ENCODE measurements around the gene CCND2.

CCND2 gene

DNA sequence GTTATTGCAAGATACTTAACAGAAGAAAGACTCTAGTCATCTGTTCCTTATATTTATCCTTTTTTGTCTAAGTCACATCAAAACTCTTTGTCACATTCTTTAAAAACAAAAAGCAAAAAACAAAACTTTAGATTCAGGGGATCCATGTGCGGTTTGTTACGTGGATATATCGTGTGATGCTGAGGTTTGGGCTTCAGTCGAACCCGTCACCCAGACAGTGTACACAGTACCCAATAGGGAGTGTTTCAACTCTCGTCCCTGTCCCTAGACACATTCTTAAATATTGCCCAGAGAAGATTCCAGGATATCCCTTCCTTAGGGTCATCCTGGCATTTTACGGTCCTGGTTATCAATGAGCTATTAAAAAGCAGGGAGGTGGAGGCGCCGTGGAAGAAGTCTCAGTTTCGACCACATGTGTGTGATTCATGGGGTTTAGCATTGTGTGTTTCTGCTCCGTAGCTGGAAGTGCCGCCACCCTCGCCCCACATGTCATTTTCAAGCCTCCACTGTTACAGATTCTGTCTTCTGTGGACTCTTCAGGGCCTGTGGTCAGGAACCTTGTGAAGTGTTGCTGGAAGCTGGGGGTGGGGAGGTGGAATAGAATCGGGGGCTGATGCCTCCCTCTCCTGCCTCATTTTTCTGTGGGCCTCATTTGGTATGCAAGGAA lies 19.9 kb downstream of the CCND2 start:
- peak; percentile 70 for DNase-seq

DNA sequence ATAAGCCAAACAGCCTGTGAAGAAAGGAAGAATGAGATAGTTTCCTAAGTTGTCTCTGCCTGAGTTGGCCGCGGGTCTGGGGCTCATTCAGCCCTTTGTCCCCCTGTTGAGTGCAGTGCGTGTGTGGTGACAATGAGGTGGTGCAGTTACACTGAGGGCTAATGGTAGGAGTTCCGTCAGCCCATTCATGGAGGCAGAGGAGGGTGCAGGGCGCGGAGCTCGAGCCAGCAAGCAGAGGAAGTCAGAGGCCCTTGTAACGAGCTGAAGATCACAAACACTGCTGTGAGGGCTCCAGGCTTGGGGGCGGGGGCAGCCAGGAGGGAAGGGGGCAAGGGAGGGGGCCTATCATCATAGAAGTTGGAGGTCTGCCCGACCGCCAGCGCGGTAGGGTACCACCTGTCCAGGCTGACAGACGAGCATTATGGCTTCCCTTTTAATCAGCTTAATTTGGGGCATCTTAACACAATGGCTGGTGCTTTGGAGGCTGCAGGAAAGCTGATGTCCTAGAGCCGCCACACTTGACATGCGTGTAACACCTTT lies 20.5 kb downstream of the CCND2 start:
- no peak for DNase-seq

DNA sequence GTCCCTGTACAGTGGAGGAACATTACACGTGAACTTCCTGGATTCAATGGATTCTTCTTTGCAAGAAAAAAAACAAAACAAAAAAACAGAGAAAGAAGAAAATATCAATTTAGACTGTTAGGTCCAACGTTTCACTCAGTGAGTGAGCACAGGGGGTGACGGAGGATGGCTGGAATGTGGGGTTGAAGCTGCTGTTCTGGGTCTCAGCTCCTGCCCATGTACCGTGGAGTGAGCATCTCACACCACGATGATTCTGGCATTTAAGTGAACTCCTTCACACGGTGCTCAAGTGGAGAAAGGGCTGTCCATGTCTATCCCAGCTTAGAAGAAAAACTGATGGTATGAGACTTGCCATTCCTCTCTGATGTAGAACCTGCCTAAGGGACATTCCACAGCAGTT lies 23.2 kb downstream of the CCND2 start:
- no peak for DNase-seq

DNA sequence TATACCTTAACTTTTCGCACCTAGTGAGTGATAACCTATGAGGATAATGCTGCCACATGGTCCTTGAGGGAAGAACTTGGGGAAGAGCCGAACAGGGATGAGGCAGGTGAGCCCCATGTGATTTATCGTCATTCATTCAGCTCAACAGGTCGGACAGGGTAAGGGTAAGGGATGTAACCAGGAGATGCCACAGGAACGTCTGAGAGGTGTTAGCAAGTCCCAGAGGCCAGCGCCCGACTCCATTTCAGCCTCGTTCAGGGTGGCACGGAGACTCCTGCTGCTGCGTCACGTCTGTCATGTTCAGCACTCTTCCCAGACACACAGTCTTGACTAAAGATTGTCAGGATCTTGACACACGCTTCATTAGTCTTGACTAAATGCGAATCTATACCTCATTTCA lies 24.1 kb downstream of the CCND2 start:
- DNase-seq = no peak

DNA sequence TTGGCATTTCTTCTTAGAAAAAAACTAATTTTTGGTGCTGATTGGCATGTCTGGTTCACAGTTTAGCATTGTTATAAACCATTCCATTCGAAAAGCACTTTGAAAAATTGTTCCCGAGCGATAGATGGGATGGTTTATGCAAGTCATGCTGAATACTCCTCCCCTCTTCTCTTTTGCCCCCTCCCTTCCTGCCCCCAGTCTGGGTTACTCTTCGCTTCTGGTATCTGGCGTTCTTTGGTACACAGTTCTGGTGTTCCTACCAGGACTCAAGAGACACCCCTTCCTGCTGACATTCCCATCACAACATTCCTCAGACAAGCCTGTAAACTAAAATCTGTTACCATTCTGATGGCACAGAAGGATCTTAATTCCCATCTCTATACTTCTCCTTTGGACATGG lies 27.3 kb downstream of the CCND2 start:
- DNase-seq = no peak

DNA sequence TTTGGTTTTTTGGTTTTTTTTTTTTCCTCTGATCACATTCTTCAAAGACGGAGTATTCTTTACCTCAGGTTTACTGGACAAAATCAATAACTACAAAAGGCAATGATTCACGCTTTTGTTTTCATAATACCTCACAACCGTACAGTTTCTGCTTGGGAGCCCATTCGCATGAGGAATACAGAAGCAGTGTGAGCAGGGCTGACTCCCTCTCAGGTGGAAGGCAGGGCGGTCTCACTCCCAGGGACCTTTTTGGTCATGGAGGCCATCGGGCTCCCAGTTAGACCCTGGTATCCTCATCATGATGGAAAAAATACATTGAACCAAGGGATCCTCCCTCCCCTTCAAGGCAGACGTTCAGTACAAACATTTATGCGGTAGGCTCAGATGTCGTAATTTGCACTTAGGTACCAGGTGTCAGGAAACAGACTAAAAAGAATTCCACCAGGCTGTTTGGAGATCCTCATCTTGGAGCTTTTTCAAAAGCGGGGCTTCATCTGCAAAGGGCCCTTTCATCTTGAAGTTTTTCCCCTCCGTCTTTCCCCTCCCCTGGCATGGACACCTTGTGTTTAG lies 28.5 kb downstream of the CCND2 start:
- DNase-seq = no peak

DNA sequence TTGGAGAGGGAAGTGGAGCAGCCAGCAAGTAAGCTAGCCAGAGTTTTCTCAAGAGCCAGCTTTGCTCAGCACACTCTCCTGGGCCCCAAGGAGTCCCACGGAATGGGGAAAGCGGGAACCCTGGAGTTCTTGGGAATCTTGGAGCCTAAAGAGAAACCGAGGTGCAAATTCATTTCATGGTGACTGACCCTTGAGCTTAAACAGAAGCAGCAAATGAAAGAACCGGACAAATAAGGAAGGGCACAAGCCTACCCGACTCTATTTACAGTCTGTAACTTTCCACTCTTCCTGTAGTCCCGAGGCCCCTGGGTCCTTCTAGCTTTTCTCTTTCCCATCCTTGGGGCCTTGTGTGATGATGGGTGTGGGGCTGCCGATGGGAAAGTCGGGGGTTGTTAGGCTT lies 29.3 kb downstream of the CCND2 start:
- DNase-seq = no peak

DNA sequence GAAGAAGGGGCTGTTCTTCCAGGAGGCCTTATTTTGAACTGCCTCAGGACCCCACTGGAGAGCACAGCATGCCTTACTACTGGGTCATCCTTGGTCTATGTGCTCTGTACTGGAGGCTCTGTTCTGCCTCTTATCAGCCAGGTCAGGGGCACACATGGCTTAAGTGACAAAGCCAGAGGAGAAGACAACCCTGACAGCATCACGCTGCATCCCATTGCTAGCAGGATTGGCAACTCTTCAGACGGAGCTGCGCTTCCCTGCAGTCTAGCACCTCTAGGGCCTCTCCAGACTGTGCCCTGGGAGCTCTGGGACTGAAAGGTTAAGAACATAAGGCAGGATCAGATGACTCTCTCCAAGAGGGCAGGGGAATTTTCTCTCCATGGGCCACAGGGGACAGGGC lies 30.2 kb downstream of the CCND2 start:
- no peak for DNase-seq

DNA sequence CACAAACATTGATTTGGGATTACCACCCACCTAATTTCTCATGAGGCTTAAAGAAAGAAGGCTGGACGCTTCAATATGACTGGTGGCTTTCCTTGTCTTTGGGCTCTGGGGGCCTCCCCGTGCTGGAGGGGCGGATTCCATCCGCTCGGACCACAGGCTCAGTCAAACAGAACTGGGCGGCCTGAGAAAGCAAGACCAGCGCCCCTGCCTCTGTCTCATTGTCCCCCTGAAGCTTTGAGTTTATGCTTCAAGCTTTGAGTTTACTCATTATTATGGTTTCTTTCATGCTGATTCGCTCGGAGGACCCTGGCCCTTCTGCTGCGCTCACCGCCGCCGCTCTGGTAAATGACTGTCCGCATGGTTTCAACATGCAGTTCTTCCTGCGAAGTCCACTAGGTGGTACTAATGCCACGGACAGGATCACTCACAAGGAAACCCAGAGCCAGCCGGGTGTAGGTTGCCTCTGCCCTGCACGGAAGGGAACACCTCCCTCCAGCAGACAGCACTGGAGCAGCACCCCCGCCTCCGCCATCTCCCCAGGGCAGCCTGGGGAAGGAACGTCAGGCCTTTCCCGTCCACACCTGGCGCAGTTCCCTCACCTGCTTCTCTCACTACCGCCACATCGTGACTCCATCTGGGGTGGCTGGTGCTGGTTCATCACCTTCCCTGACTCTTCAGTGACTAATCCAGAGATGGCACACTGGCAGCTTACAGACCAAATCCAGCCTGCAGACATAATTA lies 34.2 kb downstream of the CCND2 start:
- no peak for DNase-seq

DNA sequence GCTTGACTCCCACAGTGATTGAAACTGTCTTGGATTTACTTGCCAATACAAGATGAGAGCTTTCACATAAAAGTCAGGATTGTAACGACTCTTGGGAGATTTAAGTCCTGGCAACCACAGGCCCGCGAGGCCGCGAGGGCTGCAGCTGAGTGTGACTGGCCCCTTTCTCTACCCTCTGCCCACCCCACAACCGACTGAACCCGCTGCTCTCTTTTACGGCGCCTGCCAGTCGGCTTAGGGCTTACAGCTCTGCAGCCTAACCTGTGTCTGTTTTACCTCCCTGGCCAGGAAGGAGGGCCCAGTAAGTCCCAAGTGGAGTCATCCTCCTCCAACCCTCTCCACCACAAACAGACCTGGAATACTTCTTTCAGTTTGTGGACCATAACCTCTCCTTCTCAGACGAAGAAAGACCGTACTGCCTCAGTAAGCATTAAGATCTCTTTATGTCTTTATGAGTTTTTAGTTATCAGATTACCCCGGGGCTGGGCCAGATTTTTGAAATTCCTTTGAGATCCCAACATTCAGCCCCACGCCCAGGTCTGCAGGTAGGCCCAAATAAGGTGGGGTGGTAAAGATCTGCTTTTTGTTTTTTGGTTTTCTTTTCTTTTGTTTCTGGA lies 34.9 kb downstream of the CCND2 start:
- no peak for DNase-seq

DNA sequence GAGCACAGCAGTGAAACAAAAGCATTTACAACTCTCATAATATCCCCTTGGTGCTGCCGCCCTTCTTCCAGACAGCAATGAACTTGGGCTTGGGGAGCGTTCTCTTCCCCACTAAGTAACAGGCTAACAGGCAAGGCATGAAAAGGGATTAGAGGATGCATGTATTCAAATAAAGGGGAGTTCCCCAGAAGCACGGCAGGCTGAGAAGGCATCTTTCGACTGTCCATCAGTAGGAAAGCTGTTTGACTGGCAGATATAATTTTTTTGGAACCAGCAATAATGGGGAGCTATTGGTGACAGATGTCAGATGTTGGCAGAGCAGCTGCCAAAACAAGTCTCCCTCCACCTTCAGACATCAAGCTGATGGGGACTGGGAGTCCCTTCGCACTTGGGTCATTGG lies 38.2 kb downstream of the CCND2 start:
- DNase-seq = no peak

DNA sequence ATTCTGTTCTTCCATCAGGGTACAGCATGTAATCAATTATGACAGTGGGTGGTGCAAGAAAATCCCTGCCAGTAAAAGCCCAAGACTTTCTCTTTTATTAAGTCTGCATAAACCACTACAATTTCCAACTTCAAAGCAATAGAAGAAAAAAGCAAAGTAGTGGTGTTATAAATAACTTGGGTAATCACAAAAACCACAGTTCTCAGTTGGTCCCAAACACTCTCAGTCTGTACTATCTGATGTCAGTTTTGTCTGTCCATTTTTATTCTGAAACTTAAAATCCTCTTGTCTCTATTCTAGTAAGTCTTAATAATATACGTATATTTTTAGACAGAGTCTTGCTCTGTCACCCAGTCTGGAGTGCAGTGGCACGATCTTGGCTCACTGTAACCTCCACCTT lies 38.7 kb downstream of the CCND2 start:
- no peak for DNase-seq

DNA sequence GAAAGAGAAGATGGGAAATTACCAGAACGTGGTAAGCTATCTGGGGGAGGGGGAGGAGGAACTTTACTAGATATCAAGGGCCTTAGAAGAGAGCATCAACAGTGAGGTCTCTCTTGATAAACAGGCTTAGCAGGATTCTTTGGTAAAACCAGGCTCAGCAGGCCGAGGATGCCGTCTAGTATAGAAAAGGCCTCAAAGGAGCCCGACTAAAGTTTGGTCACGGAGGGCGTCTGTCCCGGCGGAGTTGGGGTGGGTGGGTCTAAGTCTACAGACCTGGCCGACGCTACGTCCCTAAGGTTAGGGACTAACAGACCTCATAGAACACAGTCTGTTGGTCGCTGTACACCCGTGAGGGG lies 46.9 kb downstream of the CCND2 start:
- DNase-seq = no peak

DNA sequence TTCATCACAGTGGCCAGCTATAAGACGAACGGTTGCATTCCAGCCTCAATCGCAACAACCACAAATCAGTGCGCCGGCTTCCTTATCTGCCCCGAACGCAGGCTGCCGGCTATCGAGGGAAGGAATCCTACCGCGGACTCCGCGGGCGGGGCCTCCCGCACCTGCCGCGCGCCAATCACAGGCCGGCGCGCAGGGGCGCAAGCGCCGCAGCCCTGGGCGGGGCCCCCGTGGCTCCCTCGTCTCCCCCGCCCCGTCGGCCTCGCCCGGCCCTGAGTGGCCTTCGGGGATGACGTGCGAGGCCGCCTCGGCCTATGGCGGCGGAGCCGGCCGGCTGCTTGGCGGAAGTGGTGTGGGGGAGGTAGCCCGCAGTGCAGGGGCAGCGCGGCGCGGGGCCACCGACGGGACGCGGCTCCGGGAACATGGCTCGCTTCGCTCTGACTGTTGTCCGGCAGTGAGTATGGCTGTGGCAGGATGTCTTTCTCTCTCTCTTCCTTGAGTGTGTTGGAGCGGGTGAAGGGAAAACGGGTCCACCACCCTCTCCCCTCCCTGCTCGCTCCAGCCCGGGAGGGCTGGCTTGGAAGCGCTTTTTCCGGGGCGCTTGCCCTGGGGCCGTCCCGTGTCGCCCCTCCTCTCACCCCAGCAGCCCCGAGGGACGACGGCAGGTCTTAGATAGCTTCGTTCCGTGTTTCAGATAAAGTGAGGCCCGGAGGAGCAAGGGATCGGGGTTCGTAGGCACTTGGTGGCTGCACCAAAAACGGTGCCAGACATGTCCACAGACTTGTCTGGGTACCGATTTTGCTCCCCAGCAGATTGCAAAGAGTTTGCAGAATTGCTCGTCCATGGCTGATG lies 47.5 kb downstream of the CCND2 start, which contains the start of gene TIGAR:
Gene TIGAR, plus strand, starts transcription at position 361 of the 849 bp plus-strand sequence. Its CDS starts 59 bp downstream, at position 420.
- peak; percentile 95 for DNase-seq

DNA sequence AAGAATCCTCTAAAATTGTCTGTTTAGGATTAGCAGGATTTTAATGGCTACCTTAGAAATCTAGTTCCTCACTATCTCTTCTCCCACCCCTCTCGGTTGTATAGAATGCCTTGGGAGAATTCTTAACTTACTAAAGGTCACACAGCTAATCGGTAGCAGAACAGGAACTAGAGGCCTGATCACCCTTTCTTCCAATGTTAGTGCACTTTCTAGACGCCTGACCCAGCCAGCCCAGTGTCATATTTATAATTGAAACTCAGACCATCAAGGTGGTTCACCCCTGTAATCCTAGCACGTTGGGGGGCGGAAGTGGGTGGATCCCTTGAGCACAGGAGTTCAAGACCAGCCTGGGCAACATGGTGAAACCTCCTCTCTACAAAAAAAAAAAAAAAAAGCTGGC lies 49.2 kb downstream of the CCND2 start:
- DNase-seq = no peak
